Ishikawa (cell line): ENCODE data around the gene ATRN.

ENCODE experiments used
- CEBPB ChIP-seq: IDR thresholded peaks from 2 replicates; pipeline ENCODE4 v1.6.1; 2012
- CREB1 ChIP-seq: IDR thresholded peaks from 2 replicates; pipeline ENCODE4 v1.6.1; 2012; ENCODE audit warnings: low read depth
- EGR1 ChIP-seq: IDR thresholded peaks from 2 replicates; pipeline ENCODE4 v1.6.1; 2012
- EP300 ChIP-seq: IDR thresholded peaks from 2 replicates; pipeline ENCODE4 v1.6.1; 2012; ENCODE audit warnings: borderline replicate concordance
- FOXM1 ChIP-seq: IDR thresholded peaks from 2 replicates; pipeline ENCODE4 v1.6.1; 2012; ENCODE audit warnings: low read depth, borderline replicate concordance
- MAX ChIP-seq: IDR thresholded peaks from 2 replicates; pipeline ENCODE4 v1.6.1; 2012
- NFIC ChIP-seq: IDR thresholded peaks from 2 replicates; pipeline ENCODE4 v1.6.1; 2012
- RAD21 ChIP-seq: IDR thresholded peaks from 2 replicates; pipeline ENCODE4 v1.6.1; 2012; ENCODE audit warnings: low read depth
- REST ChIP-seq: IDR thresholded peaks from 2 replicates; pipeline ENCODE4 v1.6.1; 2012; ENCODE audit warnings: low read depth, mild to moderate bottlenecking
- TAF1 ChIP-seq: IDR thresholded peaks from 2 replicates; pipeline ENCODE4 v1.6.1; 2012; ENCODE audit warnings: low read depth, mild to moderate bottlenecking
- TCF12 ChIP-seq: IDR thresholded peaks from 2 replicates; pipeline ENCODE4 v1.6.1; 2012; ENCODE audit warnings: low read depth
- TEAD4 ChIP-seq: IDR thresholded peaks from 2 replicates; pipeline ENCODE4 v1.6.1; 2012
- USF1 ChIP-seq: IDR thresholded peaks from 2 replicates; pipeline ENCODE4 v1.6.1; 2012
- YY1 ChIP-seq: IDR thresholded peaks from 2 replicates; pipeline ENCODE4 v1.6.1; 2012; ENCODE audit warnings: low read depth
- ZBTB7A ChIP-seq: IDR thresholded peaks from 2 replicates; pipeline ENCODE4 v1.6.1; 2012; ENCODE audit warnings: low read depth

ATRN gene

GRCh38 chr20:3693376-3693775 lies 222.6 kb downstream of the ATRN start:
- no peak for TF ChIP-seq EP300
- TF ChIP-seq EGR1, result no peak
- no peak for TF ChIP-seq TAF1
- TF ChIP-seq RAD21, result no peak
- no peak for TF ChIP-seq YY1
- no peak for TF ChIP-seq FOXM1
- TF ChIP-seq NFIC, result no peak

- TF ChIP-seq FOXM1, result no peak
- no peak for TF ChIP-seq RAD21
- TF ChIP-seq CEBPB, result no peak
- no peak for TF ChIP-seq TCF12
- TF ChIP-seq ZBTB7A, result no peak
- TF ChIP-seq YY1, result no peak
These were observed 224.0 kb downstream of the ATRN start for GRCh38 chr20:3694864-3695263.

GRCh38 chr20:3696200-3696599 lies 225.4 kb downstream of the ATRN start:
- TF ChIP-seq FOXM1 (no peak), RAD21 (peak; percentile 51; the same call in 1 of the 2 replicates)

- TF ChIP-seq REST (no peak), TEAD4 (no peak), EP300 (no peak), TAF1 (no peak), USF1 (no peak), RAD21 (no peak), MAX (no peak), CREB1 (no peak), TCF12 (no peak), FOXM1 (no peak), YY1 (no peak), CEBPB (no peak), ZBTB7A (no peak), NFIC (no peak), EGR1 (no peak)
These were observed 226.1 kb downstream of the ATRN start for GRCh38 chr20:3696745-3697587.

GRCh38 chr20:3697588-3698305 lies 226.9 kb downstream of the ATRN start:
- TF ChIP-seq EP300, result no peak
- no peak for TF ChIP-seq MAX
- no peak for TF ChIP-seq USF1
- no peak for TF ChIP-seq CREB1

- TF ChIP-seq EP300, result no peak
- no peak for TF ChIP-seq REST
- no peak for TF ChIP-seq TAF1
These were observed 227.8 kb downstream of the ATRN start for GRCh38 chr20:3698591-3699001.
